Aorta (tissue), 5 donors: ENCODE data around the gene S100A11. TPM values are rescaled to one million over a fixed set of nuclear protein-coding genes. Genes with fewer than 3 reads are reported as not detected.
A peak's percentile ranks its signal among the peaks of the same experiment; 100 is the strongest.

Experiments
- ATAC-seq: fragments of 200-7000 bp; cut with Tn5 transposase; one replicate; pipeline ENCODE4 v1.9.1; 2022; ENCODE audit warnings: moderate library complexity; ENCODE audit not compliant: low FRiP score
- DNase-seq, 2 donors: peaks; one replicate each; pipeline ENCODE4 v3.0.0-alpha.2; 2020
- H3K27ac ChIP-seq, 2 donors: one replicate each; pipeline ENCODE4 v1.5.1; 2013; ENCODE audit warnings: low read length in 2 of 2, mild to moderate bottlenecking in 2 of 2, moderate library complexity in 2 of 2, control low read depth in 1 of 2, inconsistent platforms in 1 of 2, low read depth in 1 of 2
- H3K27me3 ChIP-seq, 2 donors: one replicate each; pipeline ENCODE4 v1.6.1; 2013; ENCODE audit warnings: control low read depth in 1 of 2, low read length in 1 of 2, mild to moderate bottlenecking in 1 of 2, moderate library complexity in 1 of 2; ENCODE audit not compliant: insufficient read depth in 2 of 2, control insufficient read depth in 1 of 2
- H3K36me3 ChIP-seq, 2 donors: one replicate each; pipeline ENCODE4 v1.6.1; 2013; ENCODE audit warnings: control low read depth in 1 of 2, low read length in 1 of 2, mild to moderate bottlenecking in 1 of 2; ENCODE audit not compliant: insufficient read depth in 2 of 2, control insufficient read depth in 1 of 2
- H3K4me1 ChIP-seq, 2 donors: one replicate each; pipeline ENCODE4 v1.6.1; 2013; ENCODE audit warnings: low read length in 2 of 2, control low read depth in 1 of 2, mild to moderate bottlenecking in 1 of 2, moderate library complexity in 1 of 2; ENCODE audit not compliant: insufficient read depth in 2 of 2, control insufficient read depth in 1 of 2
- H3K4me3 ChIP-seq, 2 donors: one replicate each; pipeline ENCODE4 v1.5.1; 2013; ENCODE audit warnings: low read length in 2 of 2, control low read depth in 1 of 2, mild to moderate bottlenecking in 1 of 2
- H3K9me3 ChIP-seq: one replicate; pipeline ENCODE4 v1.6.1; 2013; ENCODE audit warnings: mild to moderate bottlenecking, low read length; ENCODE audit not compliant: control insufficient read depth
- WGBS, 2 donors: extraction: QIAGEN DNeasy Blood & Tissue Kit; methylation state at CpG; one replicate each; pipeline ENCODE4 v1.1.7; 2013; 5-methylcytosine and 5-hydroxymethylcytosine counted together
- intact Hi-C, 2 donors: fragments of 100-400 bp; cut with DNase I; formaldehyde crosslinking; loops; one replicate each; pipeline versions ENCODE4 v1.14.2 to v1.15.0; 2022
- polyA plus RNA-seq, 2 donors: library from polyadenylated mRNA; stranded (reverse); fragments of 200-250 nt; gene quantifications; one replicate each; pipeline ENCODE4 v1.2.3, GENCODE V29; 2013
- total RNA-seq, 2 donors: library from RNA; stranded (reverse); fragmentation: NEBNext Ultra II Directional; extraction: Animal tissue kit (Norgen Biotek cat#: 25700); gene quantifications; one replicate each; pipeline ENCODE4 v1.2.1, GENCODE V29; 2021
- donor health status: healthy with polysubstance abuse.
- donor health status: Bipolar disorder and iron deficiency.
- donor health status: DM: no; HTN: no; CAD: no.
- donor health status: DM: no; HTN: no; CAD: no.
- donor health status: DM: yes; HTN: yes; CAD: no.

The S100A11 gene
- total and polyA plus RNA-seq, 4 donors: 416 to 960 (median 584) TPM

- Histone ChIP-seq H3K27me3 (no peaks in the 10 kb centered on the region), H3K36me3 (peaks cover 7% of the 10 kb centered on the region in 2 donors), H3K9me3 (no peaks in the 10 kb centered on the region), H3K4me3 (peak overlapping the region in 1 of 2 donors; percentile 84), H3K27ac (no peak overlapping the region), H3K4me1 (peaks cover 0 to 5% of the 10 kb centered on the region in 2 donors)
- DNase-seq (no peak), ATAC-seq (no peak)
- 20 to 46% methylated on average over 1 of the region's 1 CpG for WGBS, 2 donors
- intact Hi-C loops: no loop called here
Measured at GRCh38 chr1:152034324-152034653, 2.5 kb downstream of the S100A11 start.

DNA sequence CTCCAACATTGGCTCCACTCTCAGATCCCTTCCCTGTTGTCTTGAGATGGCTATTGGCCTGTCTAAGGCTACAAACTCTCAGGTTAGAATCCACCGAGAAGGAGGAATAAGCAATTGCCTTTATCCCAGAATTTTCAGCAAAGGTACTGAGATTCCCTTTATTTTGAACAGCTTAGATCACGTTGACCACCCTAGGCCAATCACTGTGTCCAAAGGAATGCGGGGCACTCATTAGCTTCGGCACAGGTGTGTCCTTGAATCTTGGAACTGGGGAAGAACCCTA, 6.9 kb downstream of the S100A11 start:
- 91 to 92% methylated on average over 4 of the region's 4 CpGs for WGBS, 2 donors
- Histone ChIP-seq H3K9me3 (no peaks in the 10 kb centered on the region), H3K27me3 (no peaks in the 10 kb centered on the region), H3K4me3 (no peak overlapping the region), H3K27ac (no peak overlapping the region), H3K4me1 (peaks cover 0 to 5% of the 10 kb centered on the region in 2 donors), H3K36me3 (peaks cover 7% of the 10 kb centered on the region in 2 donors)
- intact Hi-C loops: no loop called here
- no peak for ATAC-seq
- no peak for DNase-seq

GRCh38 chr1:152029144-152029928, 7.5 kb downstream of the S100A11 start:
- peaks cover 0 to 5% of the 10 kb centered on the region in 2 donors for H3K4me1 ChIP-seq
- WGBS, 2 donors: 88 to 91% methylated on average over 8 of the region's 8 CpGs
- intact Hi-C loops: no loop called here
- H3K27ac ChIP-seq: no peak overlapping the region
- no peaks in the 10 kb centered on the region for H3K27me3 ChIP-seq
- ATAC-seq: no peak
- DNase-seq: no peak
- H3K9me3 ChIP-seq: no peaks in the 10 kb centered on the region
- H3K4me3 ChIP-seq: no peak overlapping the region
- peaks cover 7% of the 10 kb centered on the region in 2 donors for H3K36me3 ChIP-seq

GRCh38 chr1:152026895-152027294, 9.9 kb downstream of the S100A11 start:
- no peak for ATAC-seq
- Histone ChIP-seq H3K27ac (no peak overlapping the region), H3K36me3 (no peaks in the 10 kb centered on the region), H3K4me3 (no peak overlapping the region), H3K9me3 (no peaks in the 10 kb centered on the region), H3K27me3 (no peaks in the 10 kb centered on the region), H3K4me1 (no peaks in the 10 kb centered on the region)
- intact Hi-C loops: no loop called here
- 30 to 32% methylated on average over 3 of the region's 3 CpGs for WGBS, 2 donors
- DNase-seq: no peak

DNA sequence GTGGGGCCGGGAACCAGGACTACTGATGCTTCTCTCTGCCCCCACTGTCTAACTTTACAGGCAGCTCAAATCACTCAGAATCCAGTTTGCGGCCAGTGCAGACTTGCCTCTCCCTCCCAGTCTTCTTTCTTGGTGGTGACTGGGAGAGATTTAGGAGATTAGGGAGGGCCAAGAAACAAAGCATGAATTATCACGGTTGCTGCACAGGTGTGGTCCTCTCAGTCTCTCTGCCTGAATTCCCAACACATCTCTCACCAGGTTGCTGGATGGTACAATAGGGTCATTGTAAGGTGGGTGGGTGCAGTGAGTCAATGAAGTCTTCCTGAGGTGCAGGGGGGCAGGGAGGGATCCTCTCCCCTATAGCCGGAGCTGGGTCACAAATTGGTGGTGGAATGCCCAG, 12.6 kb downstream of the S100A11 start:
- Histone ChIP-seq H3K27ac (no peak overlapping the region), H3K4me3 (no peak overlapping the region), H3K4me1 (no peaks in the 10 kb centered on the region), H3K9me3 (no peaks in the 10 kb centered on the region), H3K36me3 (no peaks in the 10 kb centered on the region), H3K27me3 (no peaks in the 10 kb centered on the region)
- ATAC-seq (no peak), DNase-seq (no peak)
- intact Hi-C loops: no loop called here
- 76 to 77% methylated on average over 4 of the region's 4 CpGs for WGBS, 2 donors

- H3K4me1 ChIP-seq: no peaks in the 10 kb centered on the region
- intact Hi-C loops: no loop called here
- H3K27ac ChIP-seq: no peak overlapping the region
- H3K4me3 ChIP-seq: no peak overlapping the region
- H3K27me3 ChIP-seq: no peaks in the 10 kb centered on the region
- H3K36me3 ChIP-seq: no peaks in the 10 kb centered on the region
- DNase-seq: no peak
- no peak for ATAC-seq
- WGBS, 2 donors: 82 to 94% methylated on average over 4 of the region's 4 CpGs
- H3K9me3 ChIP-seq: no peaks in the 10 kb centered on the region
Measured at GRCh38 chr1:152023221-152023620, 13.6 kb downstream of the S100A11 start.

DNA sequence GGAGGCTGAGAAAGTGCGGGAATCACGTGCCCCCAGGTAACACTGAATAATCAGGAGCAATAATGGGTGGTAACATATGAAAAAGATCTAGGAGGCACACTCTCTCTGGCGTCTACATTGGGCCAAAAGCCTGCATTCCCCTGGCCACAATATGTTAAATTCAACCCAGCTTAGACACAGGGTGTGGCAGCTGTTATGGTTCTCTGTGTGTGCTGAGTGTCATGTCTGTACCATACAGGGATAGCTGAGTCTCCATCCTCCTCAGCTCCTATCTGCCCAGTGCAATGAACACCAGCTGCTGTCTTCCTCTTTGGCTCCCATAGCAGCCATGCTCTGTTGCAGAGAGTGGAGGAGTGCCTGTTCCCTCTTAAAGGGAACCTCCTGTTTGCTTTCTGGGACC, 14.3 kb downstream of the S100A11 start:
- no peaks in the 10 kb centered on the region for H3K9me3 ChIP-seq
- intact Hi-C loops: no loop called here
- no peaks in the 10 kb centered on the region for H3K4me1 ChIP-seq
- 70 to 75% methylated on average over 3 of the region's 3 CpGs for WGBS, 2 donors
- H3K4me3 ChIP-seq: no peak overlapping the region
- H3K27ac ChIP-seq: no peak overlapping the region
- DNase-seq (no peak), ATAC-seq (no peak)
- H3K27me3 ChIP-seq: no peaks in the 10 kb centered on the region
- no peaks in the 10 kb centered on the region for H3K36me3 ChIP-seq

GRCh38 chr1:152021569-152021968, 15.2 kb downstream of the S100A11 start:
- no peak for DNase-seq
- ATAC-seq: no peak
- H3K4me3 ChIP-seq: no peak overlapping the region
- intact Hi-C loops: no loop called here
- H3K9me3 ChIP-seq: no peaks in the 10 kb centered on the region
- H3K27me3 ChIP-seq: peaks cover 0 to 2% of the 10 kb centered on the region in 2 donors
- 72 to 79% methylated on average over 7 of the region's 7 CpGs for WGBS, 2 donors
- no peak overlapping the region for H3K27ac ChIP-seq
- H3K36me3 ChIP-seq: no peaks in the 10 kb centered on the region
- H3K4me1 ChIP-seq: no peaks in the 10 kb centered on the region

DNA sequence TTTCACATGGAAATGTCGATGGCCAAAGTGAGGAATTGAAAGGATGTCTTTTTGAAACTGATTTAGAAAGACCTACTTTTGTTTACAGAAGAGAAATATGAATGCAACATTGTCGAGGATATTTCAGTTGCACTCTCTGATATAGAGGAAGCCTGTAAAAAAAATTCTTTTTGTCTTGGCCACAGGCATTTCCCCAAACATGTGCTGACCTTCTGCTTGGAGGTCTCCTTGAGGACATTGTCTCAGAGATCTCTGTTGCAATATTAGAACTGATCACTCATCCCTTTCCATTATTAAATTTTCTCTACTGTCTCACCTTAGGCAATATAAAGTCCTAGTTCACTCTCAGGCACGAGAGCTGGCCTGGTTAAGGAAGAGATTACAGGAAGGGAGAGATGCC, 16.0 kb downstream of the S100A11 start:
- 74 to 77% methylated on average over 3 of the region's 3 CpGs for WGBS, 2 donors
- no peaks in the 10 kb centered on the region for H3K4me1 ChIP-seq

More for the DNA sequence above, 16.0 kb downstream of the S100A11 start:
- ATAC-seq (no peak), DNase-seq (no peak)
- no peak overlapping the region for H3K4me3 ChIP-seq
- intact Hi-C loops: no loop called here
- H3K36me3 ChIP-seq: no peaks in the 10 kb centered on the region
- H3K27ac ChIP-seq: no peak overlapping the region
- H3K27me3 ChIP-seq: peaks cover 0 to 2% of the 10 kb centered on the region in 2 donors
- H3K9me3 ChIP-seq: no peaks in the 10 kb centered on the region
